Effector memory CD8-positive, alpha-beta T cell (primary cell): ENCODE data around the gene POLR2A.
A peak's percentile ranks its signal among the peaks of the same experiment; 100 is the strongest.

Source experiments
- ATAC-seq: fragments of 150-1000 bp; cut with Tn5 transposase; replicated peaks from 2 replicates; pipeline ENCODE4 v1.10.0; 2021; ENCODE audit warnings: mild to moderate bottlenecking, moderate library complexity
- DNase-seq, 3 experiments: peaks; one replicate each; pipeline ENCODE4 v3.0.0; 2021
- H3K27ac Mint-ChIP-seq, 2 donors: one replicate each; pipeline ENCODE4 v1.8.0; 2022; ENCODE audit warnings: mild to moderate bottlenecking in 2 of 2, mixed read lengths in 2 of 2, moderate library complexity in 2 of 2
- H3K27me3 Mint-ChIP-seq, 2 donors: one replicate each; pipeline ENCODE4 v1.8.0; 2022; ENCODE audit warnings: mixed read lengths in 2 of 2
- H3K36me3 Mint-ChIP-seq: one replicate; pipeline ENCODE4 v1.8.0; 2022; ENCODE audit warnings: mild to moderate bottlenecking, moderate library complexity, mixed read lengths; ENCODE audit not compliant: insufficient read depth
- H3K4me1 Mint-ChIP-seq, 2 donors: one replicate each; pipeline ENCODE4 v1.8.0; 2022; ENCODE audit warnings: low read depth in 2 of 2, mixed read lengths in 2 of 2
- H3K4me3 Mint-ChIP-seq, 2 donors: one replicate each; pipeline ENCODE4 v1.8.0; 2022; ENCODE audit warnings: mild to moderate bottlenecking in 2 of 2, mixed read lengths in 2 of 2, moderate library complexity in 2 of 2
- H3K9me3 Mint-ChIP-seq, 2 donors: one replicate each; pipeline ENCODE4 v1.8.0; 2022; ENCODE audit warnings: mixed read lengths in 2 of 2

Gene POLR2A

DNA sequence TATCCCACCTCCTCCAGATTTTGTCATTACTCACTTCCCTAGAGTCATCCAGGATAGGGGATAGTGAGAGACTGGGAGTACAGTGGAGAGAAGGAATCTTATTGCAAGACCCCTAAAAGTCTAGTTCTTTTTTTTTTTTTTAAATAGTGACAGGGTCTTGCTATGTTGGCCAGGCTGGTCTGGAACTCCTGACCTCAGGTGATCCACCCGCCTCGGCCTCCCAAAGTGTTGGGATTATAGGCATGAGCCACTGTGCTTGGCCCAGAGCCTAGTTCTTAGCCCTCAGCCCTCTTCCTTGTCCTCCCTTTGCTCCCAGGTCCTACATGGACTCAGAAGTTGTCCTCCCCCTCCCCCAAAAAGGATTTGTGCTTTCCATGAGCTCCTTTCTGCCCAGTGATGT is 42.0 kb upstream of the POLR2A start:
- peaks cover 28 to 33% of the 10 kb centered on the region in 2 donors for H3K4me1 Mint-ChIP-seq
- ATAC-seq: no peak
- peaks cover 10% of the 10 kb centered on the region for H3K36me3 Mint-ChIP-seq
- no peak for DNase-seq
- no peak overlapping the region for H3K27ac Mint-ChIP-seq
- no peaks in the 10 kb centered on the region for H3K9me3 Mint-ChIP-seq
- peaks cover 70 to 92% of the 10 kb centered on the region in 2 donors for H3K27me3 Mint-ChIP-seq
- H3K4me3 Mint-ChIP-seq: no peak overlapping the region

DNA sequence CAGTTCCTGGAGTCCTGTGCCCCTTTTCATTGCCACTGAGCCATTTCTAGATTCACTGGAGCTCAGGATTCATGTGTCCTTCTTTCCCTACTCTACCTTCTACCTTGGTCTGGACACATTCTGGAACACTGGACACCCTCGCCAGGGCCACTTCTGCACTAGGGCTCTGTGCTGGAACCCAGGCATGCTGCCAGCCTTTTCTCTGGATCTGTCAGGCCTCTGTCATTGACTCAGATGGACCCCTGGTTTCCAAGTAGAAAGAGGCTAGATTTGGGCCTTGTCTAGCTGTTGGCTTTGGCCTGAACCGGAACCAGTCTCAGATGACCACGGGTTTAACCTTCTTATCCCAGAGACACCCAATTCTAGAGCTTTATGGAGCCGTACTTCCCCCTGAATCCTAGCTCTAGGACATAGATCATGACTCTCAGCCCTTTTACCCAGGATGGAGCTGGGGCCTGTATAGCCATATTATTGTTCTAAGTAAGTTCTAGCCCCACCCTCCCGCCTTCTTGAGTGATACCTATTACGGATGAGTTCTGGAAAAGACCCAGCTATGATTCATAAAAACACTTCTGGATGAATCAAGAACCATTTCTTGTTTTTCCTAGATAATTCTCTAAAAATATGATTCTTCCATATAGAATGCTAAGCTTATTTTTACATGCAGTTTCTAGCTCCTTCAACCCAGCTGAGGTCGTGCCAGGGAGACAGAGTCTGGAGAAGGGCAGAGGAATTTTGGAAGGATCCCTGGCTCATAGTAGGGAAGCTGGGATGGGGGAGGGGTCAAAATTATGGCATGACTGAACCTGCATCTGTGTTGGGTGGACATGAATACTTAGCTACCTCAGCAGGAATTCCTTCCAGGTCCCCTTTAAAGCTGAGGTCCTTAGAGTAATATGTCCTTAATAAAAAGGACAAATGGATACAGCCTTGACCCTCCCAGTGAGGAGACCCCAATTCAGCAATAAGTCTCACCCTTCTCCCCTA is 40.4 kb upstream of the POLR2A start:
- Mint-ChIP-seq H3K36me3 (peaks cover 5% of the 10 kb centered on the region), H3K27ac (no peak overlapping the region), H3K9me3 (no peaks in the 10 kb centered on the region), H3K4me1 (peaks cover 23 to 27% of the 10 kb centered on the region in 2 donors), H3K4me3 (no peak overlapping the region), H3K27me3 (peaks cover 75 to 92% of the 10 kb centered on the region in 2 donors)
- no peak for DNase-seq
- ATAC-seq: no peak

GRCh38 chr17:7444682-7445618 is 39.2 kb upstream of the POLR2A start, which contains the start of gene CHRNB1:
TSS of gene CHRNB1 (plus strand) at chr17:7445061. CDS start at chr17:7445128, 67 bp downstream.
- Mint-ChIP-seq H3K4me3 (peak within 1 kb of the TSS; percentile 63 to 73), H3K4me1 (peaks cover 17 to 20% of the 10 kb centered on the region in 2 donors), H3K27ac (no peak within 1 kb of the TSS), H3K9me3 (no peaks in the 10 kb centered on the region), H3K27me3 (peaks cover 69 to 86% of the 10 kb centered on the region in 2 donors), H3K36me3 (peaks cover 8% of the 10 kb centered on the region)
- DNase-seq (no peak), ATAC-seq (peak; percentile 12)

DNA sequence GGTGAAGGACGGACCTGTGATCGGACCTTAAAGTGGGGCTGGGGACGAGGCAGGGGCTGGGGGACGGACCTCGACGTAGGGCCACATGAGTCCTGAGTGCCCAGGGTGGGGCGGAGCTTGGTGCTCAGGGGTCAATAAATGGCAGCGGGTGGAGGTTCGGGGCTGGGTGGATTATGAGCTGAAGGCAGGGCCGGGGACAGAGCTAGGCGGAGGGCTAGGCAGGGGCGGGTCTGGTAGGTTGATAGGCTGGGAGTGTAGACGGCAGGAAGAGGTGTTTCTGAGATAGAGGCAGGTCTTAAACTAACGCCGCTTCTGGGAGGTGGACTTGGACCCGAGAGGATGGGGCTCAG is 38.6 kb upstream of the POLR2A start:
- no peak for DNase-seq
- peak overlapping the region; percentile 63 to 73 for H3K4me3 Mint-ChIP-seq
- ATAC-seq: peak; percentile 88
- peaks cover 5% of the 10 kb centered on the region for H3K36me3 Mint-ChIP-seq
- H3K9me3 Mint-ChIP-seq: no peaks in the 10 kb centered on the region
- H3K27ac Mint-ChIP-seq: no peak overlapping the region
- peaks cover 13 to 14% of the 10 kb centered on the region in 2 donors for H3K4me1 Mint-ChIP-seq
- peaks cover 63 to 80% of the 10 kb centered on the region in 2 donors for H3K27me3 Mint-ChIP-seq

- H3K27ac Mint-ChIP-seq: no peak overlapping the region
- no peak overlapping the region for H3K4me3 Mint-ChIP-seq
- H3K9me3 Mint-ChIP-seq: no peaks in the 10 kb centered on the region
- DNase-seq: no peak
- H3K4me1 Mint-ChIP-seq: peaks cover 13% of the 10 kb centered on the region in 2 donors
- ATAC-seq: no peak
- H3K27me3 Mint-ChIP-seq: peaks cover 38 to 54% of the 10 kb centered on the region in 2 donors
- peaks cover 3% of the 10 kb centered on the region for H3K36me3 Mint-ChIP-seq
These were observed 35.7 kb upstream of the POLR2A start for GRCh38 chr17:7448461-7448860.

- H3K4me3 Mint-ChIP-seq: no peak overlapping the region
- H3K4me1 Mint-ChIP-seq: peaks cover 13 to 14% of the 10 kb centered on the region in 2 donors
- peak overlapping the region in 1 of 2 donors; percentile 59 for H3K27ac Mint-ChIP-seq
- ATAC-seq: no peak
- peaks cover 41% of the 10 kb centered on the region for H3K36me3 Mint-ChIP-seq
- DNase-seq: no peak
- H3K27me3 Mint-ChIP-seq: no peaks in the 10 kb centered on the region
- no peaks in the 10 kb centered on the region for H3K9me3 Mint-ChIP-seq
These were observed 24.1 kb upstream of the POLR2A start for GRCh38 chr17:7459961-7460545.

DNA sequence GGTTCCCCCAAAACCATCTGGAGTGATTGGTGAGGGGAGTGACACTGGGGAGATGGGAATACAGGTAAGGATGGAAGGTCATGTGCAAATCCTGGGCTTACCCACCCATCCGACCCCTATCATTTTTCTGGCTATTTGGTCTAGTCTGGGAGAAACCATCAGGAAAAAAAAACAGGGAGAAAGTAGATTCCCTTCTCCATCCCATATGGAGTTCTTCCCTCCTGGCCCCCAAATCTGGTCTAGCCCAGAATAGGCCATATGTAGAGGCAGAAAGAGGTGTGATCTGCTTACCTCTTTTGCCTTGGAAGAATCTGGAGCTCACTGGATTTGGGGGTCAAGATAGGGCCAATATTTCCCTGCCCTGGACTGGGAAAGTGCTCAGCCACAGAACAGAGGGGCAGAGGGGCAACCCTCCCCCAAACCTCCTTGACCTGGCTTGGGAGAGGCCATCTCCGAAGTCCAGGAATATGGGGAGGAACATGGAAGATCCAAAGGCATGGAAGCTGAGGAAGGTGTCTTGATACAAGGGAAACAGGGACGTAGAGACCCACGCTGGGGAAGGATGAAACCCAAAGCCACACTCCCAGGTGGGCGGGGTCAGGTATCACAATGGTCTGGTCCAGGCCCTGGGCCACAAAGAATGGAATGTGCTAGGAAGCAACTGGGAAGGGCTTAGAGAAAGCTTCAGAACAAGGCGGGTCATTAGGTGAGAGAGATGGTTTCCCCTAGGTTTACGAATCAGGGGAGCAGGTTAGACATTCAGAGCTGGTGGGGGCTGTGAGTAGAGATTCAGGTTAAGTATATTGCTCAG is 23.1 kb upstream of the POLR2A start:
- no peak overlapping the region for H3K4me3 Mint-ChIP-seq
- H3K27ac Mint-ChIP-seq: peak overlapping the region in 1 of 2 donors; percentile 59
- ATAC-seq (no peak), DNase-seq (no peak)
- H3K4me1 Mint-ChIP-seq: peaks cover 8 to 9% of the 10 kb centered on the region in 2 donors
- no peaks in the 10 kb centered on the region for H3K27me3 Mint-ChIP-seq
- H3K36me3 Mint-ChIP-seq: peaks cover 41% of the 10 kb centered on the region
- no peaks in the 10 kb centered on the region for H3K9me3 Mint-ChIP-seq

DNA sequence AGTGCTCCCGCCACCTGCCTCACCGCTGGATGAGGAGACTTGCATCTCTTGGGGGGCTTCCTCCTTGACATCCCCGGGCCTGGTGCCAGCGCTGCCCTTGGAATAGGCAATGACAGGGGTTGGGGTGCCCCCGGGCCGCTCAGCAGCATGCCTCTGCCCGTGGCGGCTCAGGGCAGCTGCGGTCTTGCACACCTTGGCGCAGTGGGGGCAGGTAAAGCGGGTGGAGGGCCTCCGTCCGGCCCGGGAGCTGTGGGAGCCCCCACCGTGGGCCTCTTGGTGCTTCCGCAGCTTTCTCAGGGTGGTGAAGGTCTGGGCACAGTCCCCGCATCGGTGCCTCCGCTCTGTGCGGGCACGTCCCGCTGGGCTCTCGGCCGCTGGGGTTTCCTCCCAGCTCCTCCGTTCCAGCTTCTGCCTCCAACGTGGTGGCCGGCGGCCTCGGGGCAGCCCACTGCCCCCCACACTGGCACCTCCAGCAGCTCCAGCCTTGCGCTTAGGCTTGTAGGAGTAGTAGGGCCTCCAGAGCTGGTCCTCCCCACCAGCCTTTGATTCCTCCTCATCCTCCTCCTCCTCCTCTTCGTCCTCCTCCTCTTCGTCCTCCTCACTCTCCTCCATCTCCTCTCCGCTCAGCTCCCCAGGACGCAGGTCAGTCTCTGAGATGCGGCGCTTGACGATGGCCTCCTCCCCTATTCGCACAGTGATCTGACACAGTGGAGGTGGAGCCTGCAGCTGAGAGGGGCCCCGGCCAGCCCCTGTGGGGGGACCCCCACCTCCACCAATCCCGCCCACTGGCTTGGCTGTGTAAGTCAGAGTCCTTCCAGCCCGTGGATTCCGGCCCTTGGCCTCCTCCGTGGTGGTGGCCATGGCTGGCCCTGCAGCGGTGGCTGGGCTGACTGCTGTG is 21.4 kb upstream of the POLR2A start:
- DNase-seq: no peak
- Mint-ChIP-seq H3K4me3 (peak overlapping the region in 1 of 2 donors; percentile 55), H3K27ac (no peak overlapping the region), H3K36me3 (peaks cover 37% of the 10 kb centered on the region), H3K4me1 (peaks cover 4 to 7% of the 10 kb centered on the region in 2 donors), H3K27me3 (no peaks in the 10 kb centered on the region), H3K9me3 (no peaks in the 10 kb centered on the region)
- no peak for ATAC-seq

GRCh38 chr17:7463372-7463846 is 20.8 kb upstream of the POLR2A start:
- DNase-seq: no peak
- no peak overlapping the region for H3K27ac Mint-ChIP-seq
- H3K36me3 Mint-ChIP-seq: peaks cover 39% of the 10 kb centered on the region
- H3K4me1 Mint-ChIP-seq: peaks cover 8 to 11% of the 10 kb centered on the region in 2 donors
- no peak overlapping the region for H3K4me3 Mint-ChIP-seq
- ATAC-seq: no peak
- H3K9me3 Mint-ChIP-seq: no peaks in the 10 kb centered on the region
- H3K27me3 Mint-ChIP-seq: no peaks in the 10 kb centered on the region

GRCh38 chr17:7464081-7464480 is 20.1 kb upstream of the POLR2A start:
- Mint-ChIP-seq H3K9me3 (no peaks in the 10 kb centered on the region), H3K27ac (peak overlapping the region in 1 of 2 donors; percentile 59), H3K4me3 (no peak overlapping the region), H3K27me3 (no peaks in the 10 kb centered on the region), H3K36me3 (peaks cover 39% of the 10 kb centered on the region), H3K4me1 (peaks cover 11 to 18% of the 10 kb centered on the region in 2 donors)
- ATAC-seq: no peak
- DNase-seq: no peak

DNA sequence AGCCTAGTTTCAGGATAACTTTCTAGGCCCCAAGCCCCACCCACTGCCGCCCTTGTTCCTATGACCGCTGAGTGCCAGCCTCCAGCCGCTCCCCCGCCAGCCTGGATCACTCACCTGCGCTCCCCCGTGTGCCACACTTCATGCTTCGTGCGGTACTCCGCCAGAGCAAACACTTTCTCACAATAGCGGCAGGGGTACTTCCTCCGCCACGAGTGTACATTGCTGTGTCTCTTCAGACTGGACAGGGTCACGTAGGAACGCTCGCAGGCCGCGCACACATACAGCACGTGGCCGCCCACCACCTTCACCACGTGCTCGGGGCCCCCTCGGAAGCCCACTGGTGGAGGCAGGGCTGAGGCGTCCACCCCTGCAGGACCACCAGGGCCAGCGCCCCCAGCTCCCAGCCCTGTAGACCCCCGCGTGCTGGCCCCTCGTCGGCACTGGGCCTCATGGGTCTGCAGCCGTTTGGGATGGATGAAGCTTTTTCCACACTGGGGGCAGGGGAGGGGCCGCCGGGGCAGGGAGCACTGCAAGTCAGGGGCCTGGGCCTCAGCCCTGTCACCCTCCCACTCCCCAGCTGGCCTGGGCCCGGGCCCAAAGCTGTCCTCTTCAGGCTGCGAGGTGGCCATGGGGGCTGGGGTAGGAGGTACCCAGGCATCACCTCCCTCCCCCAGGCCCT is 18.4 kb upstream of the POLR2A start:
- Mint-ChIP-seq H3K4me1 (peaks cover 11 to 19% of the 10 kb centered on the region in 2 donors), H3K9me3 (no peaks in the 10 kb centered on the region), H3K27ac (peak overlapping the region in 1 of 2 donors; percentile 51), H3K36me3 (peaks cover 45% of the 10 kb centered on the region), H3K27me3 (no peaks in the 10 kb centered on the region), H3K4me3 (no peak overlapping the region)
- ATAC-seq: no peak
- DNase-seq: no peak
